Suppressor macrophage (primary cell): ENCODE measurements around the gene PTGES3.
"Not testable (repeated sequence)": the region's sequence is repeated elsewhere in the genome, so short reads cannot be mapped to it uniquely, and the experiment has no call there.

ENCODE experiments used
- DNase-seq, 4 experiments: peaks; one replicate each; pipeline ENCODE4 v3.0.0-alpha.2; 2020 to 2022
- total RNA-seq, 17 experiments: gene quantifications; one replicate each; lab custom pipeline; 2026; ENCODE audit warnings: mixed read lengths in 6 of 17, inconsistent platforms in 3 of 17; lab: John Stamatoyannopoulos, UW

PTGES3 gene
- total RNA-seq = 30.7 to 235 (median 131) reads per million in 17 experiments

DNA sequence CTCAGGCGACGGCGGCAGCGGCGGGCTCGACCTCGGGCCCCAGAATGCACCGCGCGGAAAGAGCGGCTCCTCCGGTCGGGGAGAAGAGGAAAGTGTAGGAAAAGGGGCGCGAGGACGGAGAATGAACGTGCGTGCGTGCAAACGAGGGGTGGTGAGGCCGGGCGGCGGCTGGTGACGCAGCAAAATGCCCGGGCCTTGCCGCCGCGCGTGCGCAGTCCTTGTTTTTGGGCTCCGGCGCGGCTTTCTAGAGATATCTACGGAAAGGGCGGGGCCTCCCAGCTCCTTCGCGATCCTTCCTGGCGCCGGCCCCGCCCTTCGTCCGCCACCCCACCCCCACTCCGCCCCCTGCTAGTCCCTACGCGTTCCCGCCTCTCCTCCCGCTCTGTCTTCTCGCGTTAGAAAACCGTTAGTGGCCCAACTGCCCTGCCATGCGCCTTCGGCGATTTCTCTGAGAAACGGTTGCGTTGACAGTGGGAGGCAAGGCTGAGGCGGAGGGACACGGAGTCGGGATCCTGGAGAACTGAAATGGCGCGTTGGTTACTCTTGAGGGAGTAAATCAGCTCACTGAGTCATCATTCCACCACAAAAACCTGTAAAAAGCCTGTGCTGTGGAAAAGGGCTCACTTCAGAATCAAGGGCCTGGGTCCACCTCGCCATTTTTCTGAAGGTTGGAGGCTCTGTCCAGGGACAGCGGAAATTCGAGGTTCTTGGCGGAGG lies at the start of gene PTGES3:
Gene PTGES3, minus strand, starts transcription at position 156 of the 717 bp plus-strand sequence. CDS start 285 bp downstream, outside the sequence.
- DNase-seq = peak; percentile 99 to 100 (median 99)

DNA sequence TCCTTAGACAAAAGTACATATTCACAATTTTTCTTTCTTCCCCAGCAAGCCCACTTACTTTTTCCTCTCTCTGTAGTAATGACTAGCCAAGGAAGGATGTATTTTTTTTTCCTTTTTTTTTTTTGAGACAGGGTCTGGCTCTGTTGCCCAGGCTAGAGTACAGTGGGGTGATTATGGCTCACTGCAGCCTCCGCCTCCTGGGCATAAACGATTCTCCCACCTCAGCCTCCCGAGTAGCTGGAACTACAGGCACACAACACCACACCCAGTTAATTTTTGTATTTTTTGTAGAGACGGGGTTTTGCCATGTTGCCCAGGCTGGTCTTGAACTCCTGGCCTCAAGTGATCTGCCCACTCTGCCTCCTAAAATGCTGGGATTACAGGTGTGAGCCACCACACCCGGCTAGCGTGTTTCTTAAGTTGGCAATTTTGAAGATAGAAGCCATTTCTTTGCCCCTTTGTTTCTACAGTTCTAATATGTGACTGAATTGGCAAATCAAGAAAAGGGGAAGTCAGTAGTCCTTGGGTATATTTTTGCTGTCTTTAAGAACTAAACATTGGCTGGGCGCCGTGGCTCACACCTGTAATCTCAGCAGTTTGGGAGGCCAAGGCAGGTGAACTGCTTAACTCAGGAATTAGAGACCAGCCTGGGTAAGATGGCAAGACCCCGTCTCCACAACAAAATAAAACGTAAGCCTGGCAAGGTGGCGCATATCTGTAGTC lies 40.2 kb upstream of the PTGES3 start:
- DNase-seq = no peak

DNA sequence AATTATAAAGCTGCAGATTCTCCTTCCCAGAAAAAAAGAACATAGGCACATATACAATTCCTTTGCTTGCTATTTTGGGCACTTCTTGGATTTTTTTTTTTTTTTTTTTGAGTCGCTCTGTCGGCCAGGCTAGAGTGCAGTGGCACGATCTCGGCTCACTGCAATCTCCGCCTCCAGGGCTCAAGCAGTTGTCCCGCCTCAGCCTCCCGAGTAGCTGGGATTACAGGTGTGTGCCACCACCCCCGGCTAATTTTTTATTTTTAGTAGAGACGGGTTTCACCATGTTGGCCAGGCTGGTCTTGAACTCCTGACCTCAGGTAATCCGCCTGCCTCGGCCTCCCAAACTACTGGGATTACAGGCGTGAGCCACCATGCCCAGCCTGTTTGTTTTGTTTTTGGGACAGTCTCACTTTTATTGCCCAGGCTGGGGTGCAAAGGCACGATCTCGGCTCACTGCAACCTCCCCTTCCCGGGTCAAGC lies 38.2 kb upstream of the PTGES3 start:
- DNase-seq = not testable (repeated sequence)

GRCh38 chr12:56725723-56726102 lies 37.6 kb upstream of the PTGES3 start:
- DNase-seq = no peak

- DNase-seq = peak; percentile 99 to 100 (median 99)
These were observed 37.1 kb upstream of the PTGES3 start, which contains the start of gene NACA for GRCh38 chr12:56724972-56725722. TSS of gene NACA (minus strand) at chr12:56725299. CDS start at chr12:56724521, 778 bp downstream.

DNA sequence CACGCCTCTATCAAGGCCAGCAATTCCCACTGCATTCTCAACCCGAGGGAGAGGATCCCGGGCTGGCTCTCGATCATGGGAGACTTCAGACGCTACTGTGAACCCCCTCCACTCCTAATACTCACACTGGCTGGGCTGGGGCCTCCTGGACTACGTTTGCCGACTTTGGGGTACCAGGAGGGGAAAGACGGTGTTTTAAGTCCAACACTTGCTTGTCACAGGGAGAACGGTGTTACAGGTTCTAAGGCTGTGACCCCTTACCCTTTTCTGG lies 36.6 kb upstream of the PTGES3 start:
- DNase-seq = no peak

GRCh38 chr12:56723889-56724700 lies 36.0 kb upstream of the PTGES3 start:
- DNase-seq = peak; percentile 65 to 79 (median 71)

- no peak for DNase-seq
These were observed 35.3 kb upstream of the PTGES3 start for GRCh38 chr12:56723352-56723751.

DNA sequence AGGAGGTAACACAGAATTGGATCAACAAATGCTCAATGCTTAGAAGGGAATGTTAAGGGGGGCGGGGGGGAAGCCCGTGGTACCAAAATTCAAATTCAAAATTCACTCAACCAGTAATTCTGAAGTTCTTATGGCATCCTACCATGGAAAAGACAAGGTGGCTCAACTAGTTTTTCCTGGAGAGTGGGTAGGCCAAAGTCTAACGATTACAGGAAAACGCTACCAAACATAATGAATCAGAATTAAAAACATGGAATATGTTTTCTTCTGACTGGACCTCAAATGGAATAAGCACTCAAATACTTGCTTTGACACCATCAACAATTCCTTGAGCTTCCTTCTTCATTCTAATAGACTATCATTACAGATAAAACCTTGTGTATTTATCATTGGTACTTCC lies 34.7 kb upstream of the PTGES3 start:
- no peak for DNase-seq

GRCh38 chr12:56721721-56722120 lies 33.6 kb upstream of the PTGES3 start:
- no peak for DNase-seq

- DNase-seq = no peak
These were observed 33.1 kb upstream of the PTGES3 start for GRCh38 chr12:56721216-56721615.

GRCh38 chr12:56720731-56721151 lies 32.7 kb upstream of the PTGES3 start:
- peak; percentile 47 to 75 (median 68) for DNase-seq

DNA sequence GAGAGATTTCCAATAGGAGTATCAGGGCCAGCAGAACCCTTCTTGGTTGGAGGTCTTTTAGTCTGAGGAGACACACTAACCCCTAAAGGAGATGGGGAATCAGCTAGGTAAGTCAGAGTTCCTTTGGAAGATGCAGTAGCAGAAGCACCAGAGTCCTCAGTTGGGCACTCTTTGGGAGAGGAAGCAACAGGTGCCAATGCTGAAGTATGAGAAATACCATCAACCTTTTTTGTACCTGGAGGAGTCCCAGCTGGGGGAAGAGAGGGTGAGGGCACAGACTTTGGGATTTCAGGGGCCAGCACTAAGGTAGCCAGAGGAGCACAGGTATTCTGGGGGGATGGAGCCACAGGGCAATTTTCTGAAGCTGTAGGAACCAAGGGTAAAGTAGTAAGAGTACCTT lies 31.0 kb upstream of the PTGES3 start:
- no peak for DNase-seq

DNA sequence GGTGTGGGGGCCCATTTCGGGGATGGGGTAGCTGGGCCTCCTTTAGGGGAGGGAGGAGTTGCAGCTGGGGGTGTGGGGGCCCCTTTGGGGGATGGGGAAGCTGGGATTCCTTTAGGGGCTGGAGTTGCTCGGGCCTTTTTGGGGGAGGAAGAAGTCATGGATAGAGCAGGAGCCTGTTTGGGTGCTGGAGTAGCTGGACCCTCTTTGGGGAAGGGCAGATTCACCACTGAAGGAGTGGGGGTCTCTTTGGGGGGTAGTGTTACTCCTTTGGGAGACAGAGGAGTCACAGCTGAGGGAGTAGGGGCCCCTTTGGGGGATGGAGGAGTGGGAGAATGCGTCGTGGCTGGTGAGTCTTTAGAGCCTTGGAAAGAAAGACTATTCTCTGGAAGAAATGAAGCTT lies 30.6 kb upstream of the PTGES3 start:
- no peak for DNase-seq

- DNase-seq = no peak
These were observed 30.1 kb upstream of the PTGES3 start for GRCh38 chr12:56718149-56718548.

- no peak for DNase-seq
These were observed 29.1 kb upstream of the PTGES3 start for GRCh38 chr12:56716933-56717880.

DNA sequence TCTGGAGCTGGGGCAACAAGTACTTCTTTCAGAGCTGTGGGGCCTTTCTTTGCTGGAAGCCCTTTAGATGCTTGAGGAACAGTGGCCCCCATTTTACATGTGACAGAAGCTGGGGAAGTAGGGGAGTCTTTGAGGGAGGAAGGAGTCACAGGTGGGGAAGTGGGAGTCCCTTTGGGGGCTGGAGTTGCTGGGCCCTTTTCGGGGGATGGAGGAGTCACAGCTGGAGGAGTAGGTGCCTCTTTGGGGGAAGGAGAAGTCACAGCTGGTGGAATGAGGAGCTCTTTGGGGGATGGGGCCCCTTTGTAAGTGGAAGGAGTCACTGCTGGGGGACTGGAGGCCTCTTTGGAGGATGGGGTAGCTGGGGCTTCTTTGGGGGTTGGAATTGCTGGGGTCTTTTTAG lies 28.4 kb upstream of the PTGES3 start:
- DNase-seq = peak in 2 of 4 experiments; percentile 8 to 18

DNA sequence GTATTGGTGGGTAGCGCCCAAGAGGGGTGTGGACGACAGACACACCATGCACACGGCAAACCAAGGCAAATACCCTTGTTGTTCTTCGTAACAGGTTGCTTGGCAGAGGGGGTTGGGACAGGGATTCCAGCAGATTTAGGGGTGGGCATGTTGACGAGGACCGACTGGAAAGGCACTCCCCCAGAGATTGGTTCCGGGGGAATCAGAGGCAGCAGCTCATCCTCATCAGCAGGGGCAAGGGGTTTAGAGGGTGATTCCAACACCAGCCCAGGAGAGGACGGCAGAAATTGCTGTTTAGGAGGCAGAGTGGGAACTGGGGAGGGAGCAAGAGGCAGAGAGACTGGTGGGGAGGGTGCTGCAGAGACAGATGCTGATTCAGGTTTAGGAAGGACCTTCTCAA lies 27.7 kb upstream of the PTGES3 start:
- no peak for DNase-seq

- no peak for DNase-seq
These were observed 26.4 kb upstream of the PTGES3 start for GRCh38 chr12:56714431-56714929.

DNA sequence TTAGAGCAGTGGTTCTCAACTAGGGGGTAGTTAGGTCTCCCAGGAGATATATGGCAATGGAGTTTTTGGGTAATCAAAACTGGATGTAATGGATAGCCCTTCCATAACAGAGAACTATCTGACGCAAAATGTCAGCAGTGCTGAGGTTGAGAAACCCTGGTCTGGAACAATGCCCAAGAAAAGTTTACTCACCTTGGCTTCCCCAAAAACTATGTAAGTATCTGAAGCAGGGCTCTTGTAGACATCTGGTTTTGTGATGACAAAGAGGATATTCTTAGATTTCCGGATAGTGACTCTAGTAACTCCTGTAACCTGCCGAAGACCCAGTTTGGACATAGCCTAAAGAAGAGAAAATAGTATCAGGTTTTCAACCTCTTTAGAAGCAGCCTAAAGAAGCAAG lies 25.3 kb upstream of the PTGES3 start:
- peak in 3 of 4 experiments; percentile 23 to 47 (median 29) for DNase-seq
